Naive B cell (primary cell): Measurements from ENCODE around the gene HM13. TPM values are rescaled to one million over a fixed set of nuclear protein-coding genes. Genes with fewer than 3 reads are reported as not detected.
"Not testable (repeated sequence)": the region's sequence is repeated elsewhere in the genome, so short reads cannot be mapped to it uniquely, and the experiment has no call there.

Source experiments
- ATAC-seq, 2 donors: fragments of 150-1000 bp; cut with Tn5 transposase; 2 replicates each; pipeline ENCODE4 v1.10.0; 2021; ENCODE audit warnings: low read depth in 2 of 2, mild to moderate bottlenecking in 2 of 2, moderate library complexity in 2 of 2
- DNase-seq: peaks from one replicate; pipeline ENCODE4 v3.0.0; 2022
- H3K27ac Mint-ChIP-seq, 6 donors: one replicate each; pipeline ENCODE4 v1.8.0; 2020 to 2022; ENCODE audit warnings: mild to moderate bottlenecking in 6 of 6, mixed read lengths in 6 of 6, moderate library complexity in 5 of 6, inconsistent platforms in 2 of 6
- H3K27me3 Mint-ChIP-seq, 3 donors: one replicate each; pipeline ENCODE4 v1.8.0; 2021 to 2022; ENCODE audit warnings: mixed read lengths in 3 of 3, mild to moderate bottlenecking in 1 of 3
- H3K36me3 Mint-ChIP-seq, 2 donors: one replicate each; pipeline ENCODE4 v1.8.0; 2020 to 2022; ENCODE audit warnings: mixed read lengths in 2 of 2, inconsistent platforms in 1 of 2, mild to moderate bottlenecking in 1 of 2
- H3K4me1 Mint-ChIP-seq, 3 donors: one replicate each; pipeline ENCODE4 v1.8.0; 2020 to 2022; ENCODE audit warnings: mixed read lengths in 3 of 3, inconsistent platforms in 1 of 3, mild to moderate bottlenecking in 1 of 3, moderate library complexity in 1 of 3
- H3K4me3 Mint-ChIP-seq, 8 donors: one replicate each; pipeline ENCODE4 v1.8.0; 2020 to 2022; ENCODE audit warnings: mild to moderate bottlenecking in 8 of 8, mixed read lengths in 8 of 8, moderate library complexity in 8 of 8, inconsistent platforms in 2 of 8
- H3K9me3 Mint-ChIP-seq, 7 donors: one replicate each; pipeline ENCODE4 v1.8.0; 2020 to 2022; ENCODE audit warnings: mixed read lengths in 7 of 7, mild to moderate bottlenecking in 5 of 7, inconsistent platforms in 2 of 7, moderate library complexity in 1 of 7
- polyA plus RNA-seq, 6 donors: library from polyadenylated mRNA; unstranded; fragments of 300-500 nt; fragmentation: Illumina TruSeq; gene quantifications; one replicate each; pipeline ENCODE4 v1.2.3, GENCODE V29; 2021; ENCODE audit warnings: low read depth in 6 of 6

Gene HM13
- polyA plus RNA-seq, 6 donors from 2014 or later: 71.9 to 118 (median 88.0) TPM

DNA sequence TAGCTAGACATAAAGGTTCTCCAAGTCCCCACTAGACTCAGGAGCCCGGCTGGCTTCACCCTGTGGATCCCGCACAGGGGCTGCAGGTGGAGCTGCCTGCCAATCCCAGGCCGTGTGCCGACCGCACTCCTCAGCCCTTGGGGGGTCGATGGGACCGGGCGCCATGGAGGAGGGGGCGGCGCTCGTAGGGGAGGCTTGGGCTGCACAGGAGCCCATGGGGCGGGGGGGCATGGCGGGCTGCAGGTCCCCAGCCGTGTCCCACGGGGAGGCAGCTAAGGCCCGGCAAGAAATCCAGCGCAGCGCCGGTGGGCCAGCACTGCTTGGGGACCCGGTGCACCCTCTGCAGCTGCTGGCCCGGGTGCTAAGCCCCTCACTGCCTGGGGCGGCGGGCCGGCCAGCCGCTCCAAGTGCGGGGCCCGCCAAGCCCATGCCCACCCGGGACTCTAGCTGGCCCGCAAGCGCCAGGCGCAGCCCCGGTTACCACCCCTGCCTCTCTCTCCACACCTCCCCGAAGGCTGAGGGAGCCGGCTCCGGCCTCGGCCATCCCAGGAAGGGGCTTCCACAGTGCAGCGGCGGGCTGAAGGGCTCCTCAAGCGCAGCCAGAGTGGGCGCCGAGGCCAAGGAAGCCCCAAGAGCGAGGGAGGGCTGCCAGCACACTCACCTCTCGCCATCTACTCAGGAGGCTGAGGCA lies 64.4 kb downstream of the HM13 start:
- H3K9me3 Mint-ChIP-seq: no peaks in the 10 kb centered on the region
- no peaks in the 10 kb centered on the region for H3K36me3 Mint-ChIP-seq
- no peak for ATAC-seq
- H3K4me1 Mint-ChIP-seq: peaks cover 5 to 7% (median 5%) of the 10 kb centered on the region in 3 donors
- H3K27me3 Mint-ChIP-seq: peaks cover 0 to 7% (median 3%) of the 10 kb centered on the region in 3 donors
- H3K4me3 Mint-ChIP-seq: no peak overlapping the region
- DNase-seq: no peak
- H3K27ac Mint-ChIP-seq: no peak overlapping the region

DNA sequence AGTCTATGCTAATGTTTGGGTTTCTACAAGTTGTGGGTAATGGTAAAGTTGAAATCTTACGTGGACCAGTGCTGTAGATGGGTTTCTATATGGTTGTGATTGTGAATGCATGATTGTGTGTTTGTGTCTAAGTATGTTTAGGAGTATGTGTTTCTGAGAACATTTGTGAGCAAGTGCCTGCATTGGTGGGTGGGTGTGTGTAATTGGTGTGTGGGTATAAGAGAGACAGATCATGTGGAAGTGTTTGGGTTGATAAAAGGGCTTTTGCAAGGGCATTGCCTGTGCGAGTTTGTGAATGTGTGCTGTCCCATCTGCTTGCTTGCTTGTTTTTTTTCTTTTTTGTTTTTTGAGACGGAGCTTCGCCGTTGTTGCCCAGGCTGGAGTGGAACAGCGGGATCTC lies 65.0 kb downstream of the HM13 start:
- Mint-ChIP-seq H3K27me3 (peaks cover 0 to 7% (median 6%) of the 10 kb centered on the region in 3 donors), H3K4me3 (no peak overlapping the region), H3K36me3 (no peaks in the 10 kb centered on the region), H3K27ac (no peak overlapping the region), H3K9me3 (no peaks in the 10 kb centered on the region), H3K4me1 (peaks cover 0 to 3% (median 0%) of the 10 kb centered on the region in 3 donors)
- ATAC-seq (no peak), DNase-seq (no peak)

GRCh38 chr20:31579941-31580651 lies 65.9 kb downstream of the HM13 start:
- ATAC-seq, H3K27me3 Mint-ChIP-seq, H3K9me3 Mint-ChIP-seq, H3K27ac Mint-ChIP-seq, H3K4me1 Mint-ChIP-seq, H3K36me3 Mint-ChIP-seq, DNase-seq, H3K4me3 Mint-ChIP-seq: not testable (repeated sequence)

DNA sequence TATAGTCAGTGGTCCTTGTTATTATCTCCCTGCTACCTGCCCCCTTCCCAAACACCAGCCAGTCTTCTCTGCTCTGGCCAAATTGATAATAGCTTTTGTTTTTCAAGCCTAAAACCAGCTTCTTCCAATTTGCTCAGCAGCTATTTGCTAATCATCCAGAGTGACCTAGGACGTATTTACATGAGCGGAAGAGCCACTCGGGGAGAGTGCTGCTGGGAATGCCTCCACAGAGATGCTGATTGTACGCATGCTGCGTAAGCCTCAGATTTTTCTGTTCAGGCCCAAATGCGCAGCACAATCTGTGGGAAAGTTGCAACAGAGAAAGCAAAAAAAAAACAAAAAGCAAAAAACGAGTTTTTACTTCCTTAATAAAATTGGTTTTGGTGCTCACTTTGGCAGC lies 66.5 kb downstream of the HM13 start:
- Mint-ChIP-seq H3K9me3 (no peaks in the 10 kb centered on the region), H3K4me1 (peaks cover 0 to 3% (median 0%) of the 10 kb centered on the region in 3 donors), H3K27me3 (peaks cover 4 to 13% (median 7%) of the 10 kb centered on the region in 3 donors), H3K27ac (no peak overlapping the region), H3K4me3 (no peak overlapping the region), H3K36me3 (no peaks in the 10 kb centered on the region)
- ATAC-seq (no peak), DNase-seq (no peak)

DNA sequence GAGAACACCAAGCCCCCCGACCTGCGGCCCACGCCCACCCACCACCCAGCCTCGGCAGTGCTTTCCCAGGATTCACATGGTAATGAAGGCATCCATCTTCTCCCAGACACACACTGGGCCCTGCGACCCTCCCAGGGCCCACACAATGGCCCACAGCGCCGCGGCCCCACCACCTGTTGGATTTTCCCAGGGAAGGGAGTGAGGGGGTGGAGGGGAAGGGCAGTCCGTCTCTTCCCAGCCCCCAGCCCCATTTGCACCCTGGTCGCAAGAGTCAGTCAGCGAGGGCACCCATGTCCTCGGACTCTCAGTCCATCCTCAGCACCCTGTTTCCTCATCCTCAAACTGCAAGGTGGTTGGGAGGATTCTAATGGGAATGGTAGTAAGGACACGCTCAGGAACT lies 67.1 kb downstream of the HM13 start:
- Mint-ChIP-seq H3K9me3 (no peaks in the 10 kb centered on the region), H3K27me3 (peaks cover 5 to 16% (median 7%) of the 10 kb centered on the region in 3 donors), H3K4me1 (peaks cover 0 to 3% (median 0%) of the 10 kb centered on the region in 3 donors), H3K27ac (no peak overlapping the region), H3K4me3 (no peak overlapping the region), H3K36me3 (no peaks in the 10 kb centered on the region)
- ATAC-seq (no peak), DNase-seq (no peak)

GRCh38 chr20:31587545-31588389 lies 73.5 kb downstream of the HM13 start:
- DNase-seq: peak; percentile 20
- peak; percentile 55 to 61 for ATAC-seq
- no peak overlapping the region for H3K27ac Mint-ChIP-seq
- H3K27me3 Mint-ChIP-seq: peaks cover 13 to 25% (median 23%) of the 10 kb centered on the region in 3 donors
- no peaks in the 10 kb centered on the region for H3K9me3 Mint-ChIP-seq
- peak overlapping the region; percentile 55 to 89 (median 80) for H3K4me3 Mint-ChIP-seq
- H3K4me1 Mint-ChIP-seq: peaks cover 8 to 10% (median 9%) of the 10 kb centered on the region in 3 donors
- no peaks in the 10 kb centered on the region for H3K36me3 Mint-ChIP-seq

- no peak overlapping the region for H3K27ac Mint-ChIP-seq
- ATAC-seq: no peak
Measured at GRCh38 chr20:31590717-31591225, 76.5 kb downstream of the HM13 start.

GRCh38 chr20:31593221-31594001 lies 79.2 kb downstream of the HM13 start:
- Mint-ChIP-seq H3K27ac (no peak overlapping the region), H3K4me3 (no peak overlapping the region), H3K9me3 (no peaks in the 10 kb centered on the region), H3K4me1 (peaks cover under 1 to 3% (median 1%) of the 10 kb centered on the region in 3 donors), H3K36me3 (no peaks in the 10 kb centered on the region), H3K27me3 (peaks cover 5 to 11% (median 8%) of the 10 kb centered on the region in 3 donors)
- no peak for ATAC-seq
- no peak for DNase-seq

More at GRCh38 chr20:31590717-31591225, 76.5 kb downstream of the HM13 start:
- DNase-seq: no peak
- Mint-ChIP-seq H3K4me3 (no peak overlapping the region), H3K36me3 (no peaks in the 10 kb centered on the region), H3K9me3 (no peaks in the 10 kb centered on the region), H3K4me1 (peaks cover 8 to 10% (median 9%) of the 10 kb centered on the region in 3 donors), H3K27me3 (peaks cover 13 to 24% (median 17%) of the 10 kb centered on the region in 3 donors)

DNA sequence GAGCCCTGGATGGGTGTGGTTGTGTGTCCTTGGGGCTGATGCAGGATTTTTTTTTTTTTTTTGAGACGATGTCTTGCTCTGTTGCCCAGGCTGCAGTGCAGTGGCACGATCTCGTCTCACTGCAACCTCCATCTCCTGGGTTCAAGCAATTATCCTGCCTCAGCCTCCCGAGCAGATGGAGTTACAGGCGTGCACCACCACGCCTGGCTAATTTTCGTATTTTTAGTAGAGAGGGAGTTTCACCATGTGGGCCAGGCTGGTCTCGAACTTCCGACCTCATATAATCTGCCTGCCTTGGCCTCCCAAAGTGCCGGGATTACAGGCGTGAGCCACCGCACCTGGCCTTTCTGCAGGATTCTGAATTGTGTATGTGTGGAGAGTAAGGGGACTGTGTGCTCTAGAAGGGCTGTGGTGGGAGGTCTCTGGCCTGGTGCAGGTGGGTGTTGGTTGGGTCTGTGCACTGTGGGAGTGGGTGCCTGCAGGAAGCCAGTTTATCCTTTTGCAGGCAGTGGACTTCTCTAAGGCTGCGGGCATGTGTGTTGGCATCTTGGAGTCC lies 79.8 kb downstream of the HM13 start:
- Mint-ChIP-seq H3K4me1 (no peaks in the 10 kb centered on the region), H3K9me3 (no peaks in the 10 kb centered on the region), H3K4me3 (no peak overlapping the region), H3K36me3 (no peaks in the 10 kb centered on the region), H3K27ac (no peak overlapping the region), H3K27me3 (peaks cover 0 to 6% (median 3%) of the 10 kb centered on the region in 3 donors)
- no peak for ATAC-seq
- DNase-seq: no peak

- H3K36me3 Mint-ChIP-seq: no peaks in the 10 kb centered on the region
- no peak overlapping the region for H3K27ac Mint-ChIP-seq
- no peak for ATAC-seq
- H3K9me3 Mint-ChIP-seq: no peaks in the 10 kb centered on the region
- peaks cover 0 to 6% (median 3%) of the 10 kb centered on the region in 3 donors for H3K27me3 Mint-ChIP-seq
- no peak overlapping the region for H3K4me3 Mint-ChIP-seq
- no peaks in the 10 kb centered on the region for H3K4me1 Mint-ChIP-seq
- DNase-seq: no peak
Measured at GRCh38 chr20:31594558-31595379, 80.5 kb downstream of the HM13 start.

DNA sequence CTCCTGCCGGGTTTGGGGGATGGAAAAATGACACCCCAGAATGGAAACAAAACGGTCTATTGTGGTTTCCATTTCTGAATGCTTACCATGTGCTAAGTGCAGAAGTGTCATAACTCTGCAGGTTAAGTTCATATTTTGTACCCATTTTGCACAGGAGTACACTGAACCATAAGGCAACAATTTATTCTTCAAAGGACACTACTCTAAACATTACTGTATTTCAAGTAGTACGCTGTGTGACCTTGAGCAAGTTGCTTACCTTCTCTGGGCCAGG lies 81.1 kb downstream of the HM13 start:
- Mint-ChIP-seq H3K27ac (no peak overlapping the region), H3K4me3 (no peak overlapping the region), H3K4me1 (no peaks in the 10 kb centered on the region), H3K27me3 (peaks cover 0 to 6% (median 3%) of the 10 kb centered on the region in 3 donors), H3K9me3 (no peaks in the 10 kb centered on the region), H3K36me3 (no peaks in the 10 kb centered on the region)
- no peak for DNase-seq
- ATAC-seq: no peak
